ENCODE measurements around the gene NLGN2.

GRCh38 chr17:7388856-7389255, 18.8 kb upstream of the NLGN2 start:
- no peak for TF ChIP-seq CTCF (IDR thresholded peaks at IDR 0.05)
- no peak for TF ChIP-seq ZMAT4 (CRISPR knock-in tag; IDR thresholded peaks at IDR 0.05)
- no peak for TF ChIP-seq FOXK1 (CRISPR knock-in tag; IDR thresholded peaks at IDR 0.05)
- no peak for TF ChIP-seq HMGA2 (CRISPR knock-in tag; IDR thresholded peaks at IDR 0.05)
- TF ChIP-seq JUN (CRISPR knock-in tag; IDR thresholded peaks at IDR 0.05) = no peak
- TF ChIP-seq CREB1 (CRISPR knock-in tag; IDR thresholded peaks at IDR 0.05) = no peak
- no peak for TF ChIP-seq ESRRA (CRISPR knock-in tag; IDR thresholded peaks at IDR 0.05; ENCODE audit: borderline replicate concordance)
- TF ChIP-seq ZNF263 (CRISPR knock-in tag; IDR thresholded peaks at IDR 0.05; ENCODE audit: low read depth) = no peak
- TF ChIP-seq HMGXB4 (CRISPR knock-in tag; IDR thresholded peaks at IDR 0.05) = no peak
- no peak for TF ChIP-seq ZNF138 (CRISPR knock-in tag; conservative IDR thresholded peaks at IDR 0.05)

Measured in WTC11 (cell line).